H1 (cell line): ENCODE measurements around the gene CLCNKB. TPM values are rescaled to one million over a fixed set of nuclear protein-coding genes. Genes with fewer than 3 reads are reported as not detected.

Experiments used
- ASH2L ChIP-seq: fragments of 200-600, 300-600 bp; sonication (generic); IDR thresholded peaks from one replicate; pipeline ENCODE4 v1.7.1; 2017; ENCODE audit warnings: low read length
- GABPA ChIP-seq: IDR thresholded peaks from 2 replicates; pipeline ENCODE4 v1.6.1; 2011; ENCODE audit warnings: mild to moderate bottlenecking, low read length, moderate library complexity, borderline replicate concordance; ENCODE audit not compliant: insufficient read depth
- JUND ChIP-seq: IDR thresholded peaks from 2 replicates; pipeline ENCODE4 v1.6.1; 2011; ENCODE audit warnings: mild to moderate bottlenecking, improper control_type of control experiment, low read length
- PHF8 ChIP-seq: fragments of 200-600 bp; sonication (generic); conservative IDR thresholded peaks from 2 replicates; pipeline ENCODE4 v1.7.1; 2012; ENCODE audit warnings: low read depth, mild to moderate bottlenecking, inconsistent platforms, low read length, moderate library complexity
- TCF12 ChIP-seq: IDR thresholded peaks from 2 replicates; pipeline ENCODE4 v1.6.1; 2011; ENCODE audit warnings: low read depth, mild to moderate bottlenecking, low read length
- polyA plus RNA-seq, 7 experiments: library from polyadenylated mRNA; depleted of rRNA in 3 of 7; stranded (reverse) in 5 of 7; unstranded in 2 of 7; fragments of >200 nt in 5 of 7; fragments of 200-250 nt in 2 of 7; gene quantifications; 1 replicate in 5 of 7; 2 replicates in 1 of 7; 4 replicates in 1 of 7; pipeline versions ENCODE4 v1.2.1 to v1.2.3, GENCODE V29; 2011 to 2013; ENCODE audit warnings: missing spikeins in 2 of 7, mixed read lengths in 2 of 7
- total RNA-seq: library from RNA; stranded (reverse); fragmentation: NEBNext Ultra II Directional; extraction: Animal tissue kit (Norgen Biotek cat#: 25700); gene quantifications from 2 replicates; pipeline ENCODE4 v1.2.1, GENCODE V29; 2021
- TF ChIP-seq, protein P1 (sequence below): fragments of 300-600 bp; sonication (generic); IDR thresholded peaks from 2 replicates; pipeline ENCODE4 v1.7.1; 2012; ENCODE audit warnings: low read length, moderate library complexity, mild to moderate bottlenecking, inconsistent platforms; ENCODE audit not compliant: insufficient replicate concordance
- TF ChIP-seq, protein P2 (sequence below): IDR thresholded peaks from 2 replicates; pipeline ENCODE4 v1.6.1; 2012; ENCODE audit warnings: inconsistent platforms
- TF ChIP-seq, protein P3 (sequence below): IDR thresholded peaks from 2 replicates; pipeline ENCODE4 v1.6.1; 2012; ENCODE audit warnings: low read length, inconsistent platforms
- TF ChIP-seq, protein P4 (sequence below): IDR thresholded peaks from 2 replicates; pipeline ENCODE4 v1.6.1; 2011; ENCODE audit warnings: low read depth, mild to moderate bottlenecking, low read length; ENCODE audit not compliant: insufficient read depth

Gene CLCNKB
- total and polyA plus RNA-seq, 2 of the 8 experiments (the other 6 are each of a cell fraction or from before 2014, with no cell fraction given): 1.2 to 3.5 TPM

DNA sequence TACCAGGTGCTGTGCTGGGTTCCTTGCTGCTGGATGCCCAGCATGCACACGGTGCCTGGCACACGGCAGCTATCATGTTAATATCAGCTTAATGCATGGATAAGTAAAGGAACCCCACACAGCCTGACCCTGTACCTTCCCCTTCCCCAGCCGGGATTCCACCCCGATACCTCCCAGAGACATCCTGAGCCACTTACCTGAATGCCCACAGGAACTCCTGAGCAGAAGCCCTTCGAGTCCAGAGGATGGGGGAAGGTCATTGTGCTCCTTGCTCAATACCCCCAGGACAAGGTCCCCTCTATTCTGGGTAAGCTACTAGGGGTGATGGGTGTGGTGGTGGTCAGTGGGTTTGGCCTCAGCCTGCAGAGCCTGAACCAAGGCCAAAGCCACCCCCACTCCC is 28.5 kb downstream of the CLCNKB start (continued):
- TF ChIP-seq, protein P1, sequence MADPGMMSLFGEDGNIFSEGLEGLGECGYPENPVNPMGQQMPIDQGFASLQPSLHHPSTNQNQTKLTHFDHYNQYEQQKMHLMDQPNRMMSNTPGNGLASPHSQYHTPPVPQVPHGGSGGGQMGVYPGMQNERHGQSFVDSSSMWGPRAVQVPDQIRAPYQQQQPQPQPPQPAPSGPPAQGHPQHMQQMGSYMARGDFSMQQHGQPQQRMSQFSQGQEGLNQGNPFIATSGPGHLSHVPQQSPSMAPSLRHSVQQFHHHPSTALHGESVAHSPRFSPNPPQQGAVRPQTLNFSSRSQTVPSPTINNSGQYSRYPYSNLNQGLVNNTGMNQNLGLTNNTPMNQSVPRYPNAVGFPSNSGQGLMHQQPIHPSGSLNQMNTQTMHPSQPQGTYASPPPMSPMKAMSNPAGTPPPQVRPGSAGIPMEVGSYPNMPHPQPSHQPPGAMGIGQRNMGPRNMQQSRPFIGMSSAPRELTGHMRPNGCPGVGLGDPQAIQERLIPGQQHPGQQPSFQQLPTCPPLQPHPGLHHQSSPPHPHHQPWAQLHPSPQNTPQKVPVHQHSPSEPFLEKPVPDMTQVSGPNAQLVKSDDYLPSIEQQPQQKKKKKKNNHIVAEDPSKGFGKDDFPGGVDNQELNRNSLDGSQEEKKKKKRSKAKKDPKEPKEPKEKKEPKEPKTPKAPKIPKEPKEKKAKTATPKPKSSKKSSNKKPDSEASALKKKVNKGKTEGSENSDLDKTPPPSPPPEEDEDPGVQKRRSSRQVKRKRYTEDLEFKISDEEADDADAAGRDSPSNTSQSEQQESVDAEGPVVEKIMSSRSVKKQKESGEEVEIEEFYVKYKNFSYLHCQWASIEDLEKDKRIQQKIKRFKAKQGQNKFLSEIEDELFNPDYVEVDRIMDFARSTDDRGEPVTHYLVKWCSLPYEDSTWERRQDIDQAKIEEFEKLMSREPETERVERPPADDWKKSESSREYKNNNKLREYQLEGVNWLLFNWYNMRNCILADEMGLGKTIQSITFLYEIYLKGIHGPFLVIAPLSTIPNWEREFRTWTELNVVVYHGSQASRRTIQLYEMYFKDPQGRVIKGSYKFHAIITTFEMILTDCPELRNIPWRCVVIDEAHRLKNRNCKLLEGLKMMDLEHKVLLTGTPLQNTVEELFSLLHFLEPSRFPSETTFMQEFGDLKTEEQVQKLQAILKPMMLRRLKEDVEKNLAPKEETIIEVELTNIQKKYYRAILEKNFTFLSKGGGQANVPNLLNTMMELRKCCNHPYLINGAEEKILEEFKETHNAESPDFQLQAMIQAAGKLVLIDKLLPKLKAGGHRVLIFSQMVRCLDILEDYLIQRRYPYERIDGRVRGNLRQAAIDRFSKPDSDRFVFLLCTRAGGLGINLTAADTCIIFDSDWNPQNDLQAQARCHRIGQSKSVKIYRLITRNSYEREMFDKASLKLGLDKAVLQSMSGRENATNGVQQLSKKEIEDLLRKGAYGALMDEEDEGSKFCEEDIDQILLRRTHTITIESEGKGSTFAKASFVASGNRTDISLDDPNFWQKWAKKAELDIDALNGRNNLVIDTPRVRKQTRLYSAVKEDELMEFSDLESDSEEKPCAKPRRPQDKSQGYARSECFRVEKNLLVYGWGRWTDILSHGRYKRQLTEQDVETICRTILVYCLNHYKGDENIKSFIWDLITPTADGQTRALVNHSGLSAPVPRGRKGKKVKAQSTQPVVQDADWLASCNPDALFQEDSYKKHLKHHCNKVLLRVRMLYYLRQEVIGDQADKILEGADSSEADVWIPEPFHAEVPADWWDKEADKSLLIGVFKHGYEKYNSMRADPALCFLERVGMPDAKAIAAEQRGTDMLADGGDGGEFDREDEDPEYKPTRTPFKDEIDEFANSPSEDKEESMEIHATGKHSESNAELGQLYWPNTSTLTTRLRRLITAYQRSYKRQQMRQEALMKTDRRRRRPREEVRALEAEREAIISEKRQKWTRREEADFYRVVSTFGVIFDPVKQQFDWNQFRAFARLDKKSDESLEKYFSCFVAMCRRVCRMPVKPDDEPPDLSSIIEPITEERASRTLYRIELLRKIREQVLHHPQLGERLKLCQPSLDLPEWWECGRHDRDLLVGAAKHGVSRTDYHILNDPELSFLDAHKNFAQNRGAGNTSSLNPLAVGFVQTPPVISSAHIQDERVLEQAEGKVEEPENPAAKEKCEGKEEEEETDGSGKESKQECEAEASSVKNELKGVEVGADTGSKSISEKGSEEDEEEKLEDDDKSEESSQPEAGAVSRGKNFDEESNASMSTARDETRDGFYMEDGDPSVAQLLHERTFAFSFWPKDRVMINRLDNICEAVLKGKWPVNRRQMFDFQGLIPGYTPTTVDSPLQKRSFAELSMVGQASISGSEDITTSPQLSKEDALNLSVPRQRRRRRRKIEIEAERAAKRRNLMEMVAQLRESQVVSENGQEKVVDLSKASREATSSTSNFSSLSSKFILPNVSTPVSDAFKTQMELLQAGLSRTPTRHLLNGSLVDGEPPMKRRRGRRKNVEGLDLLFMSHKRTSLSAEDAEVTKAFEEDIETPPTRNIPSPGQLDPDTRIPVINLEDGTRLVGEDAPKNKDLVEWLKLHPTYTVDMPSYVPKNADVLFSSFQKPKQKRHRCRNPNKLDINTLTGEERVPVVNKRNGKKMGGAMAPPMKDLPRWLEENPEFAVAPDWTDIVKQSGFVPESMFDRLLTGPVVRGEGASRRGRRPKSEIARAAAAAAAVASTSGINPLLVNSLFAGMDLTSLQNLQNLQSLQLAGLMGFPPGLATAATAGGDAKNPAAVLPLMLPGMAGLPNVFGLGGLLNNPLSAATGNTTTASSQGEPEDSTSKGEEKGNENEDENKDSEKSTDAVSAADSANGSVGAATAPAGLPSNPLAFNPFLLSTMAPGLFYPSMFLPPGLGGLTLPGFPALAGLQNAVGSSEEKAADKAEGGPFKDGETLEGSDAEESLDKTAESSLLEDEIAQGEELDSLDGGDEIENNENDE: no peak
- TF ChIP-seq GABPA: no peak
- no peak for TF ChIP-seq ASH2L
- TF ChIP-seq, protein P2, sequence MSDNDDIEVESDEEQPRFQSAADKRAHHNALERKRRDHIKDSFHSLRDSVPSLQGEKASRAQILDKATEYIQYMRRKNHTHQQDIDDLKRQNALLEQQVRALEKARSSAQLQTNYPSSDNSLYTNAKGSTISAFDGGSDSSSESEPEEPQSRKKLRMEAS: no peak
- TF ChIP-seq TCF12: no peak
- TF ChIP-seq, protein P3, sequence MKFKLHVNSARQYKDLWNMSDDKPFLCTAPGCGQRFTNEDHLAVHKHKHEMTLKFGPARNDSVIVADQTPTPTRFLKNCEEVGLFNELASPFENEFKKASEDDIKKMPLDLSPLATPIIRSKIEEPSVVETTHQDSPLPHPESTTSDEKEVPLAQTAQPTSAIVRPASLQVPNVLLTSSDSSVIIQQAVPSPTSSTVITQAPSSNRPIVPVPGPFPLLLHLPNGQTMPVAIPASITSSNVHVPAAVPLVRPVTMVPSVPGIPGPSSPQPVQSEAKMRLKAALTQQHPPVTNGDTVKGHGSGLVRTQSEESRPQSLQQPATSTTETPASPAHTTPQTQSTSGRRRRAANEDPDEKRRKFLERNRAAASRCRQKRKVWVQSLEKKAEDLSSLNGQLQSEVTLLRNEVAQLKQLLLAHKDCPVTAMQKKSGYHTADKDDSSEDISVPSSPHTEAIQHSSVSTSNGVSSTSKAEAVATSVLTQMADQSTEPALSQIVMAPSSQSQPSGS: no peak
- TF ChIP-seq, protein P4, sequence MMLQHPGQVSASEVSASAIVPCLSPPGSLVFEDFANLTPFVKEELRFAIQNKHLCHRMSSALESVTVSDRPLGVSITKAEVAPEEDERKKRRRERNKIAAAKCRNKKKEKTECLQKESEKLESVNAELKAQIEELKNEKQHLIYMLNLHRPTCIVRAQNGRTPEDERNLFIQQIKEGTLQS: no peak
- TF ChIP-seq PHF8: no peak
- no peak for TF ChIP-seq JUND
